ENCODE data around the gene PCDHGB1. TPM values are rescaled to one million over a fixed set of nuclear protein-coding genes. Genes with fewer than 3 reads are reported as not detected.
"Not testable (repeated sequence)": the region's sequence is repeated elsewhere in the genome, so short reads cannot be mapped to it uniquely, and the experiment has no call there.

PCDHGB1 gene
- total RNA-seq, 1 donor from 2014 or later: 1.4 TPM

- DNase-seq: not testable (repeated sequence)
Observed at GRCh38 chr5:141346017-141346416, 3.9 kb upstream of the PCDHGB1 start.

GRCh38 chr5:141351591-141351990 is 1.7 kb downstream of the PCDHGB1 start:
- DNase-seq: no peak

GRCh38 chr5:141354900-141355469 is 5.1 kb downstream of the PCDHGB1 start, which contains the start of gene PCDHGA4:
Gene PCDHGA4 (plus strand): TSS chr5:141355021. CDS start chr5:141355108, 87 bp downstream.
- DNase-seq: peak; percentile 51

GRCh38 chr5:141355641-141356040 is 5.7 kb downstream of the PCDHGB1 start:
- DNase-seq: no peak

- DNase-seq: no peak
Observed at GRCh38 chr5:141356133-141356532, 6.2 kb downstream of the PCDHGB1 start.

GRCh38 chr5:141356950-141357349 is 7.1 kb downstream of the PCDHGB1 start:
- DNase-seq: no peak

- peak; percentile 70 for DNase-seq
Observed at GRCh38 chr5:141359790-141360426, 10.0 kb downstream of the PCDHGB1 start, which contains the start of gene PCDHGB2. Gene PCDHGB2 (plus strand): TSS chr5:141359994. CDS start chr5:141360136, 142 bp downstream.

- no peak for DNase-seq
Observed at GRCh38 chr5:141360685-141361084, 10.8 kb downstream of the PCDHGB1 start.

GRCh38 chr5:141362719-141363118 is 12.8 kb downstream of the PCDHGB1 start:
- DNase-seq: no peak

- DNase-seq: peak; percentile 32
Observed at GRCh38 chr5:141363952-141364660, 14.2 kb downstream of the PCDHGB1 start, which contains the start of gene PCDHGA5. Gene PCDHGA5 (plus strand): TSS chr5:141364162. CDS start chr5:141364331, 169 bp downstream.

GRCh38 chr5:141366016-141366896 is 16.4 kb downstream of the PCDHGB1 start:
- no peak for DNase-seq

- peak; percentile 72 for DNase-seq
Observed at GRCh38 chr5:141369994-141370848, 20.3 kb downstream of the PCDHGB1 start, which contains the start of gene PCDHGB3. Gene PCDHGB3 (plus strand): TSS chr5:141370242. CDS start chr5:141370395, 153 bp downstream.

- no peak for DNase-seq
Observed at GRCh38 chr5:141371572-141372475, 21.9 kb downstream of the PCDHGB1 start.

GRCh38 chr5:141373673-141374317 is 23.9 kb downstream of the PCDHGB1 start, which contains the start of gene PCDHGA6:
Gene PCDHGA6 (plus strand): TSS chr5:141373891. CDS start chr5:141374084, 193 bp downstream.
- peak; percentile 56 for DNase-seq

- no peak for DNase-seq
Observed at GRCh38 chr5:141374627-141375026, 24.7 kb downstream of the PCDHGB1 start.

- not testable (repeated sequence) for DNase-seq
Observed at GRCh38 chr5:141375444-141376155, 25.7 kb downstream of the PCDHGB1 start.

- peak; percentile 53 for DNase-seq
Observed at GRCh38 chr5:141382469-141383294, 32.8 kb downstream of the PCDHGB1 start, which contains the start of gene PCDHGA7. Gene PCDHGA7 (plus strand): TSS chr5:141382742. CDS start chr5:141382900, 158 bp downstream.

GRCh38 chr5:141383345-141383744 is 33.4 kb downstream of the PCDHGB1 start:
- DNase-seq: no peak

All from dermis blood vessel endothelial cell (primary cell).